GM10266 (cell line): ENCODE results near the gene BIRC7.

ENCODE experiments used
- DNase-seq: peaks from one replicate; pipeline ENCODE4 v3.0.0; 2012; ENCODE audit errors: extremely low spot score
- TF ChIP-seq, protein P1 (sequence below): IDR thresholded peaks from 2 replicates; pipeline ENCODE4 v1.5.1; 2012; ENCODE audit warnings: mild to moderate bottlenecking, low read depth; ENCODE audit not compliant: control insufficient read depth, insufficient read depth; ENCODE audit errors: missing control alignments

The BIRC7 gene, protein sequence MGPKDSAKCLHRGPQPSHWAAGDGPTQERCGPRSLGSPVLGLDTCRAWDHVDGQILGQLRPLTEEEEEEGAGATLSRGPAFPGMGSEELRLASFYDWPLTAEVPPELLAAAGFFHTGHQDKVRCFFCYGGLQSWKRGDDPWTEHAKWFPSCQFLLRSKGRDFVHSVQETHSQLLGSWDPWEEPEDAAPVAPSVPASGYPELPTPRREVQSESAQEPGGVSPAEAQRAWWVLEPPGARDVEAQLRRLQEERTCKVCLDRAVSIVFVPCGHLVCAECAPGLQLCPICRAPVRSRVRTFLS

DNA sequence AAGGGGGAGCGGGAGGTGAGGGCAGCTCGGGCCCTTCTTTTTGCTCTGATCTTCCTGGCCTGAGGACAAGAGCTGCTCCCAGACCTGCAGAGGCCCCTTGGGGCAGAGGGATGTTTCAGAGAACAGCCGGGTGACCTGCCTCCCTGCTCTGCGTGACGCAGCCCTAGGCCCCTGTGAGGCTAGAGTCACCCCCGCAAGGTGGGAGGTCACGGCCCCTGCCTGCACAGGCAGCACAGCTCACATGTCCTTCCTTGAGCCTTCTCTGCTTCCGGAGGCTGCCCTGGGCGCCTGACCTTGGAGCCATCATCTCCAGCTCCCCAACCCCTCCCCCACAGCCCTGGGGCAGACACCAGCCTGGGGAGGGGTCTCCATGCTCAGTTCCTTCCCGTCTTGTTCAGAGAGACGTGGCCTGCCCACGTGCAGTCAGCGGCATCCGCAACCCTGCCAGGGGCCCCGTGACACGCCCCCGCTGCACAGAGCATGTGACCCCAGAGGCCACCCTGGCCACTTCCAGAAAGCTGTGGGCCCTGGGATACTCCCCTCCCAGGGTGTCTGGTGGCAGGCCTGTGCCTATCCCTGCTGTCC, at the start of gene BIRC7:
BIRC7 (plus strand) TSS at position 507 of the 585 bp plus-strand sequence. CDS start 192 bp downstream, outside the sequence.
- no peak for DNase-seq
- TF ChIP-seq, protein P1, sequence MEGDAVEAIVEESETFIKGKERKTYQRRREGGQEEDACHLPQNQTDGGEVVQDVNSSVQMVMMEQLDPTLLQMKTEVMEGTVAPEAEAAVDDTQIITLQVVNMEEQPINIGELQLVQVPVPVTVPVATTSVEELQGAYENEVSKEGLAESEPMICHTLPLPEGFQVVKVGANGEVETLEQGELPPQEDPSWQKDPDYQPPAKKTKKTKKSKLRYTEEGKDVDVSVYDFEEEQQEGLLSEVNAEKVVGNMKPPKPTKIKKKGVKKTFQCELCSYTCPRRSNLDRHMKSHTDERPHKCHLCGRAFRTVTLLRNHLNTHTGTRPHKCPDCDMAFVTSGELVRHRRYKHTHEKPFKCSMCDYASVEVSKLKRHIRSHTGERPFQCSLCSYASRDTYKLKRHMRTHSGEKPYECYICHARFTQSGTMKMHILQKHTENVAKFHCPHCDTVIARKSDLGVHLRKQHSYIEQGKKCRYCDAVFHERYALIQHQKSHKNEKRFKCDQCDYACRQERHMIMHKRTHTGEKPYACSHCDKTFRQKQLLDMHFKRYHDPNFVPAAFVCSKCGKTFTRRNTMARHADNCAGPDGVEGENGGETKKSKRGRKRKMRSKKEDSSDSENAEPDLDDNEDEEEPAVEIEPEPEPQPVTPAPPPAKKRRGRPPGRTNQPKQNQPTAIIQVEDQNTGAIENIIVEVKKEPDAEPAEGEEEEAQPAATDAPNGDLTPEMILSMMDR: no peak

DNA sequence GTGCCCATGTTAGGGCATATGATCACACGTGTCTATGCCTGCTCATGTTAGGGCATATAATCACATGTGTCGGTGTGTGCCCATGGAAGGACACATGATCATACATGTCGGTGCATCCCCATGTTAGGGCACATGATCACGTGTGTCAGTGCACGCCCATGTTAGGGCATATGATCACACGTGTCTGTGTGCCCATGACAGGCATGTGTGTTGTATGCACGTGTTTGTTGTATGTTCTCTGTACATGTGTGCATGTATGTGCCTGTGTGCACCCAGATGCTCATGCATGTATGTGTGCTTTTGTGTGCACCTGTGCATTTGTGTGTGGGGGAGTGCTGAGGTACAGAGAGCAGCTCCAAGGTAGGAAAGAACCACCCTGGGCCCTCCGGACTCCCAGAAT, 49.6 kb upstream of the BIRC7 start:
- TF ChIP-seq, protein P1: no peak

DNA sequence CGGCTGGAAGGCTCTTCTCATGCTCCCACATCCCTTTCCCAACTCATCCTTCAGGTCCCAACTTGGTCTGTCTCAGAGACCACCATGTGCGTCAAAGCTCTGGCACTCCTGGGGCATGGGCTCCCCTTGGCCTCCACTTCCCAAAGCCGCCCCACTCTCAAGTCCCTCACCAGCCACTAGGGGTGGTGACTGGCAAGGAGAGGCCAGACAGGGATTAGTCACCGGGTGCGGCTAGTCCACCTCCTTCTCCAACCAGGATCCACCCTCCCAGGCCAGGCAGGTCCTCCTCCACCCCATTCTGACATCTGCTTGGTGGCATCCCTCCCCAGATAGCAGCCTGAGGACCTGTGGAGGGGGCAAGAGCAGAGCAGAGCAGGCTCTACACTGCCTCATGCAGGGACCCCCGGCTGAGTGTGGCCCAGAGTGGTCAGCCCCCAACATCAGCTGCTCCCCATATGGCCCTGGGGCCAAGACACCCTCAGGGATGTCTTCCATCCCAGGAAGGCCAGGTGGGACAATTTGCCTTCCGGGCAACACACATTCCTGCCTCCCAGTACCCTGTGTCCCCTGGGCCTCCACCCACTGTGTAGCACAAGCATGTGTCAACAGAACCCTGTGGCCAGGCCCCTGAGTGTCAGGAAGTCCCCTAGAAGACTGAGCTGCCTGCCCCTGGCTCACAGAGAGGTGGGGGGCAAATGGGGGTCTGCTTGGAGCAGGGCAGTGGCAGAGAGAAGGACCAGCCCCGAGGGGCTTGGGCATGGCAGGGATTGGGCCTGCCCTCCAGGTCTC, 49.0 kb upstream of the BIRC7 start:
- TF ChIP-seq, protein P1: no peak
- DNase-seq: no peak

More for the DNA sequence above, 49.6 kb upstream of the BIRC7 start:
- no peak for DNase-seq

DNA sequence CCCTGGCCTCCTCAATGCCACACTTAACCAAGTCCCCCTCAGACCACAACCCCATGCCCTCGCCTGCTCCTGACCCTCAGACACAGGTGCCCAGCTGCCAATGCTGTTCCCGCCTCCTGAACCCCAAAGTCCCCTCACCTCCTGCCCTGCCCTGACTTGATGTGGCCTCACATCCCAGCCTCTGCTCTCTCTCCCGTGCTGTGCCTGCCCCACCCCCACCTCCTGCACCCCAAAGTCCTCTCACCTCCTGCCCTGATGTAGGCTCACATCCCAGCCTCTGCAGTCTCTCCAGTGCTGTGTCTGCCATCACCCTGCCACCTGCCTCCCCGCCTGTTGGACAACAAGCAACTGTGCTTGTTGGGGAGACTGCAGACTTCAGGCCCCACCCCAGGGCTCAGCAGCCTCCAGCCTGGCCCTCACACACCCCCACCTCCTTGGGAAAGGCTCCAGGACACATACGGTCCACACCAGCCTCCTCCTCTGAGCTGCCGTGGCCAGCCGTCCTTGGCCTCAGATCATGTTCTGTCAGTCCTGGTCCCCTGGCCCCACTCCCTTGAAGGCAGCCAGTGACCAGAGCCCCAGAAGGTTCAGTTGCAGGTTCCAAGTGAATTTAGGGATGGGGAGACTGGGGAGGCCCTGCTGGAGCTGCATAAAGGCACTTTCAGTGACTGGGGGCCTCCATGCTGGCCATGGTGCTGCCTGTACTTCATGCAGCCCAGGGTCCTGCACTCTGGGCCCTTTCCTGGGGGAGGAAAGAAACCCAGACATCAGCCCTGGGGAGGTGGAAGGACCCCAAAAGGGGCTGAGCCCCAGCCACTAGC, 48.2 kb upstream of the BIRC7 start:
- no peak for DNase-seq
- TF ChIP-seq, protein P1: no peak

DNA sequence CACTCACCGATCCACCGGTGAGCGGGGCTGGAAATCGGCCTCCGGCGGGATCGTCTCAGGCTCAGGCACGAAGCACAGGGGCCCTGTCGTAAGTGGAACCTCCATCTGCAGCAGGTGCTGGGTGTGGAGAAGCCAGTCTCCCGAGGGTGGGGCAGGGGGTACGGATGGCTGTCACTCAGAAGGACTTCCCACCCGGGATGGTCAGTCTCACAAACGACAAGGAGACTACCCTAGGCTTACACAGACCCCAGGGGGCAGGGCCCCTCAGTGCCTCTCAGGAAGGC, 47.6 kb upstream of the BIRC7 start:
- no peak for DNase-seq
- TF ChIP-seq, protein P1: no peak

DNA sequence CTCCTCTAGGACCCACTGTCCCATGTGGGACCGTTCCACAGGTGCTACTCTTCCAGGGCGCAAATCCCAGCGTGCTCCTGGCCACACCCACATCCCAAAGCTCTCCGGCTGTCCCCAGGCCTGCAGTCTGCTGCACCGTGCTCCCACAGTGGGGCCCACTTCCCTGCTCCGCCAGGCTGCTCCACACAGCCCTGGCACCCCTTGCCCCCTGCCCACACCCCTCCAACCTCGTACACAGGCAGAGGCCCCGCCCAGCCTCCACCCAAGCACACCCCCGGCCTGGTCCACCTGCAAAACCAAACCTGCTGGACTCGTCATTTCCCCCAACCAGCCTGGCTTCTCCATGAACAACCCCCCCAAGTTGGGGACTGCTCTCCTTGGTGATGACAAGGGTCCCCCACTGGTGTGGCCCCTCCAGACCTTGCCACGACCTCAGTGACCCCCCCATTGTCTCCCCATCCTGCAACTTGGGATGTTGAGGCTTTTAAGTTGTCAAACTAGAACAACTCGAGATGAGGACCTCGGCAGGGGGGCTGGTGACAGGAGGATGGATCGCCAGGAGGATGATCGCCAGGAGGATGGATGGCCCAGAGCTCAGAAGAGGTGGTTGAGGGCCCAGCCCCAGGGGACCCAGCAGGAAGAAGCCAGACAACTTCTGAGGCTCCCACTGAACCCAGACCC, 46.9 kb upstream of the BIRC7 start:
- TF ChIP-seq, protein P1: no peak
- no peak for DNase-seq
